CD4-positive, alpha-beta T cell treated with Interleukin-2 at 100 ng/mL for 4 hours (primary cell): ENCODE measurements around the gene BCKDHB.
"Not testable (repeated sequence)": the region's sequence is repeated elsewhere in the genome, so short reads cannot be mapped to it uniquely, and the experiment has no call there.

Experiments
- DNase-seq: peaks from one replicate; pipeline ENCODE4 v3.0.0-alpha.2; 2020; ENCODE audit warnings: low spot score

Gene BCKDHB

DNA sequence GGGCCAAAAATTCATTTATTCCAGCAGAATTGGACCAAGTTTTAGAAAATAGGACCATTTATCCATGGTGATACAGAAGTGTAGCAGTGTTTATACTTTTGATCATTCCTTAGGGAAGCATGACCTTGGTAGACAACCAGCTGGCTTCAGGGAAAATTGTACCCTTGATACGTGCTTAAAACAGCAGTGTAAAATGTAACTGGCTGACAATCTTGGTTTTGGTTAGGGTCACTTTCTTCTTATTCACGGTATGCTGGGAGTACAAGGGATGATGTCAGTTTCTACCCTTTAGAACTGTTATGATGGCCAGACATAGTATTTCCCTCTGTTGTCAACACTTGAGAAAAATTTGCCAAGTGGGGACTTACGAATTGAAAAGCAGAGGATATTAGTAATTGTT, 157.1 kb downstream of the BCKDHB start:
- DNase-seq = no peak

- no peak for DNase-seq
These were observed 162.6 kb downstream of the BCKDHB start for GRCh38 chr6:80268865-80269730.

DNA sequence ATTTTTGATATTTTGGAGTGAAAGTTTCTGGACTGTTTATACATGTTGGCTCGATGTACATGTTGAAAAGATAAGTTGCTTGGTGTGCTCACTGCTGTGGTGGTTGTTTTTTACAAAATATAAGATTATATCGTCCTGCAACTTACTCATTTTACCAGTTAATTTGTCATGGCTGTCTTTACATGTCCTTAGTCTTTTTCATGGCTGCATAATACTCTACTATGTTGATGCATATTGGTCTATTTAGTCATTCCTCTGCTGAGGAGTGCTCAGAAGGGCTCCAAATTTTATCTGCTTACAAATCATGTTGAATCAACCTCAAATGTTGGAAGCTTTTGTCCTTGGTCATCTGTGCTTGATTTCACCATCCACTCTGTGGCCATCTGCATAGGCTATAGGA, 164.6 kb downstream of the BCKDHB start:
- DNase-seq = no peak

DNA sequence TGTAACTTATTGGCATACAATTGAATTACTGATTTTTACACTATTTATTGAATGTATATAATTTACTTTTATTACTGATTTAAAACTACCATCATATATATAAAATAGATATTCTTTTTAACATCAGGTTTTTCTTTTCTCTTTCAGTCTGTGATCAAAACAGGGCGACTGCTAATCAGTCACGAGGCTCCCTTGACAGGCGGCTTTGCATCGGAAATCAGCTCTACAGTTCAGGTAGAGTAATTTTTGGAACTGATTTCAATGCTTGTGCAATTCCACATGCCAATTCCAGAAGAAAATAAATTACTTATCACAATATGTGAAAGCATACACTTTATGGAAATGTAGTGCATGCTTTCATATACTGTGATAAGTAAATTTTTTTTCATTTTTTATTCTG, 166.5 kb downstream of the BCKDHB start:
- no peak for DNase-seq

- no peak for DNase-seq
These were observed 170.4 kb downstream of the BCKDHB start for GRCh38 chr6:80276861-80277260.

- no peak for DNase-seq
These were observed 171.0 kb downstream of the BCKDHB start for GRCh38 chr6:80277501-80277900.

GRCh38 chr6:80280262-80281010, 174.0 kb downstream of the BCKDHB start:
- DNase-seq = no peak

GRCh38 chr6:80282913-80283554, 176.6 kb downstream of the BCKDHB start:
- no peak for DNase-seq

GRCh38 chr6:80287112-80287511, 180.6 kb downstream of the BCKDHB start:
- DNase-seq = no peak

DNA sequence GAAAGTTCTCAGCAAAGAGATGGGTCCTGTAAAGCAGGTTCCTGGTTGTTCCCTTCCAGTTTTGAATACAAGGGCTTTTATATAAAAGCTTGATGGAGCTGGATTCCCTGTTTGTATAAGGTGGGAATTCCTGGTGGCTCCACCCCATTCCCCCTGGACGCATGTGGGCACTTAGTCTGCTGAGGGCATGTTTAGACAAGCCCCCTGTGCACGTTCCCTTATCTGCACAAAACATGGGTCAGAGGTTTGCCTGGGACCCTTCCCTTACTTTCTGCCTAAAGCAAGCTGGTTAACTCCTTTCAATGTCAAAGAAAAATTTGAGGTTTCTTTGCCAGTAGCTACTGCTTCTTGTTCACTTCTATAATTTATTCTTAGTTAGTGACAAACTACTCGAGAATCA, 181.1 kb downstream of the BCKDHB start:
- no peak for DNase-seq

DNA sequence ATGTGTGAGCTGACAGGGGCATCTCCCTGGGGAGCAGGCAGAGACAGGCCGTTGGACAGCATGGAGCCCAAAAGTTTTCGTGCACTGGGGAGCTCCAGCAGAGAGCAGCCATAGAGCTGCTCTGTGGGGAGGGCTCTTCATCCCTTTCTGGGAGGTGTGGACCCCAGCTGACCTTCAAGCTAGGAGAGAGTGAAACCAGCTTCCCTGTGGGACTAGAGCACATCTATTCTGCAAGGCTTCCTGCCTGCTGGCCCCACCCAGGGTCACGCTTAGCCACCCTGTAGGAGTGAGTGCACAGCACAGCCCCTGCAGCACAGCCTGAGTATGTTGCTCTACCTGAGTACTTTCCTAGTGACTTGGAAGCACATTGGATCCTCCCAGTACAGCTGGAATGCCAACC, 183.3 kb downstream of the BCKDHB start:
- DNase-seq = no peak

DNA sequence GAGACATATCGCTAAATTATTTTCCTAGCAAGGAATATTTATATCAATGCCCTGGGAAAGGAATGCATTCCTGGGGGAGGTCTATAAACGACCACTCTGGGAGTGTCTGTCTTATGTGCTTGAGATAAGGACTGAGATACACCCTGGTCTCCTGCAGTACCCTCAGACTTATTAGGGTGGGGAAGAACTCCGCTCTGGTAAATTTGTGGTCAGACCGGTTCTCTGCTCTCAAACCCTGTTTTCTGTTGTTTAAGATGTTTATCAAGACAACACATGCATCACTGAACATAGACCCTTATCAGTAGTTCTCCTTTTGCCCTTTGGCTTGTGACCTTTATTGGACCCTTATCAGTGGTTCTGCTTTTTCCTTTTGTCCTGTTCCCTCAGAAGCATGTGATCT, 188.1 kb downstream of the BCKDHB start:
- not testable (repeated sequence) for DNase-seq

DNA sequence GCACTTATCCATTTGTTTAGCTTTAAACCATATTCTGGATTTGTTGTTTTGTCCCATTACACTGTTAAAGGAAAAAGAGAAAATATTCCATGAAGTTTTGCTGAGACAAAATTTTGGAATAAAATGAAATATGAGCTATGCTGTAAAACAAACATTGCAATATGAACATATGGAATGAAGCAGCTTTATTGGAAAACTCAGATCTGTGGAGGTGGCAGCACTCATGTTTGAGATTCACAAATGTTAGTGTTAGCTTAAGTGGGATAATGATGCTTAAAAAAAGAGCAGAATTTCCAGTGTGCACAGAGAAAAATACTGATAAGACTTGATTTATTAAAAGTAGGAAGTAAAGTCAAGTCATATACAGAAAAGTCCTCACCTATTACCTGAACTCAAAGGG, 196.2 kb downstream of the BCKDHB start:
- DNase-seq = no peak

DNA sequence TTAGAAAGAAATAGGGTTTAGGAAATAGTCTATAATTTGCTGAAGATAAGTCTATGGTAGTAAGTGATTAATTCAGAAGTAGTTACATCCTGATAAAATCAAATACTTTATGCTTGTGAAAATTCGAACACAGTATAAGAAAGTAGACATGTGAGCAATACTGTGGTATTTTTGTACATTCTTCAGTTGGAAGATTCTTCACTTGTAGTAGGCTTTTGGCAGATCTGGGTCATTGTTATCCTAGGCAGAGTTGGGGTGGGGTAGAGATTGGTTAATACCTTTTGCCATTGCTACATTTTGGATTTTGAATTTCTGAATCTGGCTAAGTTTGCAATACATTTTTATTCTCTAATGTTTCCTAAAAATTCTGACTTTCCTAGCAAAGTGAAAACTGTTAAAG, 197.5 kb downstream of the BCKDHB start:
- no peak for DNase-seq

DNA sequence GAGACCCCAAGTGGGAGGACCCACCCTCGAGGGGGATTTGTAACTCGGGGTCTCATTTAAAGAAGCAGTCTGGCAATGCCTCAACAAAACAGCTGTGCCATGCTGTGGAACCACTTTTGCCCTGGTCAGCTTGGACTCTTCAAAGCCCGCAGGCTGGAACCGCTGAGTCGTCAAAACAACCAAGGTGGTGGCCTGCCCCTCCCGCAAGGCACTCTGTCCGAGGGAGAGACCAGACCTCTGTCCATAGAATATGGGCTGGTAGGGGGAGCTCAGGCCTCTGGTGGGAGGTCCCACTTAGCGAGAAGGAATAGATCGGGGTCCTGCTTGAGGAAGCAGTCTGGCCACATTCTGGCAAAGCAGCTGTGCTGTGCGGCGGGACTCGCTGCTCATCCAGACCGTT, 208.1 kb downstream of the BCKDHB start:
- no peak for DNase-seq

DNA sequence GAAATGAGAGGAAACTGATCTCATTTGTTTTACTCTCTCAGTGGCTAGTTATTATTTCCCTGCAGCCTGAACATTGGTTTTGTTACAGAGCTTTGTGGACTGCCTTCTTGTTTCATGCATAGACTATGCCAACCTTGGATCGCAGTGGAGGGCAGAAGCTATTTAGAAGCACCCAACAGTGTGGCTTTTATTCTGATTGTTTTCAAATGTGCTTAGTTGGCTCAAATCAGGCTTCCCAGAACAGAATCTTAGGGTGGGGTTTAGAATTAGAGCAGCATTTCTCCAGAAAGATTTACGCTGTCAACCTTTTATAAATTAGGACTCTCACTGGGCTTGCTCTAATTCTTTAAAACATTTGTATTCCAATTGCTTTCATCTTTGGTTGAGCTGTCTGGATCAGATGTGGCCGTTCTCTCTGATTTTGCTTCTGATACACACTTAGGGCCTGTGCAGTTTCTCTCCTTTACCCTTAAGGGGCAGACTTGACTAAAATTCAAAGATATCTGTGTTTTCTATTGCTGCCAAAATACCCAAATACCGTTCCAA, 210.3 kb downstream of the BCKDHB start:
- DNase-seq = no peak

DNA sequence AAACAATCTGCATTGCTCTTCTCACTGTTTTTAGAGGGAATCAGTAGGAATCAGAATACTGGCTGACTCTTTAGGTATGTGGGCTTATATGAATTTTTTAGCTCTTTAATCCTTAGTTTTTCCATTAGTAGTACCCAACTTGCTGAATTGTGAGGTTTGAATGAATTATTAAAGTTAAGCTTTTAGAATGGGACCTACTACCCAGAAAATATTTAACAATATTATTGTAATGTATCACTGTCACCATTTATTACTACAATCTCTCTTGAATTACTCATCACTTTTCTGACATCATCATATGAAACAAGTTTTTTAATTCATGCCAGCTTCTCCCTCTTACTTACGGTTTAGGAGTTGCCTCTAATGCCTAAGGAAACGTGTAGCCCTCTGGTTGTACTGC, 212.7 kb downstream of the BCKDHB start:
- DNase-seq = no peak

- DNase-seq = no peak
These were observed 214.5 kb downstream of the BCKDHB start for GRCh38 chr6:80321011-80321410.

DNA sequence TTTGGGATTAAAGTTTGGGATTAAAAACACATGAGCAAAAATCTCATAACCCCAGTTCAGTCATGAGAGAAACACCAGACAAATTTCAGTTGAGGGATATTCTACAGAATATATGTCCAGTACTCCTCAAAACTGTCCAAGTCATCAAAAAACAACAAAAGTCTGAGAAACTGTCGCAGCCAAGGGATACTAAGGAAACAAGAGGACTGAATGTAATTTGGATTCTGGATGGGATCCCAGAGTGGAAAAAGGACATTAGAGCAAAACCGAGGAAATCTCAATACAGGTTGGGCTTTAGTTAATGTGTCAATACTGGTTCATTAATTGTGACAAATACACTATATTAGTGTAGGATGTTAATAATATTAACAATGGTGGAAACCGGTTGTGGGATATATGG, 219.3 kb downstream of the BCKDHB start:
- DNase-seq = no peak

GRCh38 chr6:80328652-80329051, 222.2 kb downstream of the BCKDHB start:
- DNase-seq = no peak

DNA sequence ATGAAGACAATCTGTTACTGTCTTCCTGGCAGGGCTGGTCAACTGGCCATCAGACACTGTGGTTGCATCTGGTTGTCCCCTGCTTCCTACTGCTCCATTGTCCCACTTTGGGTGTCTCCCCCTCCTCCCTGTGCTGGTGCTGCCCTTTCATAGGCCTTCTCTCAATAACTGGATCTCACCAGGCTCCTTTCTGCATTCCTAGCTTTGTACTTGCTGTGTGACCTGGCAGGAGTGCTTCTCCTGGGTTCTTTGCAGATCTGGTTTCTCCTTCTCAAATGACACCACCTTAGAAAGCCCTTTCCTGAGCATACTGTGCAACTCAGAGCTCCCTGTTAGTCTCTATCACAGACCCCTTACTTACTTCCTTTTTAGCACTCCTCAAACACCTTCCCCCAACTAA, 223.0 kb downstream of the BCKDHB start:
- no peak for DNase-seq

DNA sequence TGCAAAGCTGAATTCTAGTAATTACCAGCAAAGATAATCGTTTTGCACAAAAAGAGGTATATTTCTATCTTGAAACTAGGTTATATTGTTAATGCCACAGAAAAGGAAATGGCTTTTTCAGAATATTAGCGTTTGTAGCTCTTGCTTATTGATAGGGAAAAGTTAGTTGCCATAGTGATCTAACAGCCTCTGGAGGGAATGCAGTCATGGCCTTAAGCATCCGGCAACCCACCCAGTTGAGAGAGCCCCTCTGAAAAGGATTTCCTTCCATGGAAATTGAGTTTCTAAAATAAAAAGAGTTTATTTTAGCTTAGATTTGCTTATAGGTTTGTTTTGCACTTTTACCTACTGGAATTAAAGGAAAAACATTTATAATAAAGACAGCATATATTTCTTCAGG, 224.5 kb downstream of the BCKDHB start:
- no peak for DNase-seq

DNA sequence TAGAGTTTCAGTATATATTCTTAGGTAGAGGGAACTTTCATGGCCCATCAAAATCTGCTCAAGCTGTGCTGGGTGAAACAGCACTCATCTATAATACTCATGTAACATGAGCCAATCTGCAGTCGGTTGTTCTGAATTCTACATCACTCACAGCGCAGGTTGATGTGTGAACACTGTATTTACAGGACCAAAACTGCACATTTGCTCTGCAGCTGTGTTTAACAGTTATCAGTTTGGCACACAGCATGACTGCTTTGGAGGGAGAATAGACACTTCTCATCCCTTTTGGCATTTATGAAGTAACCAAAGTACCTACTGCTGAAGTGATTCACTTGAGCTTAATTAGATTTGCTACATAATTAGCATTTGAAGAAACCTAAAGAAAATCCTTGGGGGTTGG, 225.1 kb downstream of the BCKDHB start:
- DNase-seq = no peak
